ENCODE results near the gene NBPF3. TPM values are rescaled to one million over a fixed set of nuclear protein-coding genes. Genes with fewer than 3 reads are reported as not detected.
"Not testable (repeated sequence)": the region's sequence is repeated elsewhere in the genome, so short reads cannot be mapped to it uniquely, and the experiment has no call there.

NBPF3 gene
- total RNA-seq, 2 donors from 2014 or later = 15.5 to 22.1 TPM

GRCh38 chr1:21449906-21450305 is 10.0 kb downstream of the NBPF3 start:
- Histone ChIP-seq H3K9ac (ENCODE audit: extremely low read depth, low read length, poor library complexity, severe bottlenecking) (no peak overlapping the region), H3K9me3 (ENCODE audit: control insufficient read depth, low read length) (no peaks in the 10 kb centered on the region), H3K27ac (ENCODE audit: low read depth, low read length) (no peak overlapping the region), H3K27me3 (ENCODE audit: control insufficient read depth, insufficient read depth, low read length, poor library complexity, severe bottlenecking) (no peaks in the 10 kb centered on the region), H3K4me3 (ENCODE audit: low read length) (no peak overlapping the region), H3K36me3 (ENCODE audit: control insufficient read depth, insufficient read depth, low read length) (peaks cover 24% of the 10 kb centered on the region), H3K4me1 (ENCODE audit: control insufficient read depth, insufficient read depth, low read length) (no peaks in the 10 kb centered on the region)
- Mint-ChIP-seq H3K4me1 (peaks cover 13% of the 10 kb centered on the region), H3K36me3 (ENCODE audit: low read depth) (peaks cover 30% of the 10 kb centered on the region), H3K4me3 (no peak overlapping the region), H3K27me3 (ENCODE audit: insufficient read depth) (no peaks in the 10 kb centered on the region), H3K9me3 (no peaks in the 10 kb centered on the region), H3K27ac (no peak overlapping the region)
- no peak for DNase-seq
- no peak for TF ChIP-seq CTCF (conservative IDR thresholded peaks at IDR 0.05)
- WGBS, 2 experiments (ENCODE audit: insufficient coverage in 1 of 2, insufficient read length in 1 of 2) = 100% methylated on average over 1 of the region's 1 CpG; no CpG with 5 or more reads in 1 of the 2 experiments

GRCh38 chr1:21451212-21451611 is 11.3 kb downstream of the NBPF3 start:
- Histone ChIP-seq H3K4me1 (ENCODE audit: control insufficient read depth, insufficient read depth, low read length) (peaks cover 4% of the 10 kb centered on the region), H3K27ac (ENCODE audit: low read depth, low read length) (no peak overlapping the region), H3K9me3 (ENCODE audit: control insufficient read depth, low read length) (no peaks in the 10 kb centered on the region), H3K36me3 (ENCODE audit: control insufficient read depth, insufficient read depth, low read length) (peaks cover 24% of the 10 kb centered on the region), H3K27me3 (ENCODE audit: control insufficient read depth, insufficient read depth, low read length, poor library complexity, severe bottlenecking) (no peaks in the 10 kb centered on the region), H3K4me3 (ENCODE audit: low read length) (no peak overlapping the region), H3K9ac (ENCODE audit: extremely low read depth, low read length, poor library complexity, severe bottlenecking) (no peak overlapping the region)
- WGBS, 2 experiments (ENCODE audit: insufficient coverage in 1 of 2, insufficient read length in 1 of 2) = 100% methylated on average over 1 of the region's 1 CpG; no CpG with 5 or more reads in 1 of the 2 experiments
- Mint-ChIP-seq H3K4me1 (peaks cover 23% of the 10 kb centered on the region), H3K27me3 (ENCODE audit: insufficient read depth) (no peaks in the 10 kb centered on the region), H3K4me3 (no peak overlapping the region), H3K27ac (no peak overlapping the region), H3K9me3 (no peaks in the 10 kb centered on the region), H3K36me3 (ENCODE audit: low read depth) (peaks cover 19% of the 10 kb centered on the region)
- no peak for DNase-seq
- no peak for TF ChIP-seq CTCF (conservative IDR thresholded peaks at IDR 0.05)

GRCh38 chr1:21451981-21452411 is 12.1 kb downstream of the NBPF3 start:
- H3K9me3 Mint-ChIP-seq = no peaks in the 10 kb centered on the region
- no peak overlapping the region for H3K4me3 Mint-ChIP-seq
- Histone ChIP-seq H3K4me1 (ENCODE audit: control insufficient read depth, insufficient read depth, low read length) (peaks cover 4% of the 10 kb centered on the region), H3K36me3 (ENCODE audit: control insufficient read depth, insufficient read depth, low read length) (peaks cover 24% of the 10 kb centered on the region), H3K9me3 (ENCODE audit: control insufficient read depth, low read length) (no peaks in the 10 kb centered on the region), H3K27me3 (ENCODE audit: control insufficient read depth, insufficient read depth, low read length, poor library complexity, severe bottlenecking) (no peaks in the 10 kb centered on the region), H3K9ac (ENCODE audit: extremely low read depth, low read length, poor library complexity, severe bottlenecking) (no peak overlapping the region), H3K4me3 (ENCODE audit: low read length) (no peak overlapping the region), H3K27ac (ENCODE audit: low read depth, low read length) (no peak overlapping the region)
- peaks cover 19% of the 10 kb centered on the region for H3K36me3 Mint-ChIP-seq (ENCODE audit: low read depth)
- peaks cover 26% of the 10 kb centered on the region for H3K4me1 Mint-ChIP-seq
- no peaks in the 10 kb centered on the region for H3K27me3 Mint-ChIP-seq (ENCODE audit: insufficient read depth)
- DNase-seq = no peak
- no peak for TF ChIP-seq CTCF (conservative IDR thresholded peaks at IDR 0.05)
- WGBS, 2 experiments (ENCODE audit: insufficient coverage in 1 of 2, insufficient read length in 1 of 2) = 90 to 96% methylated on average over 1 to 2 of the region's 2 CpGs
- H3K27ac Mint-ChIP-seq = no peak overlapping the region

GRCh38 chr1:21453964-21454614 is 14.2 kb downstream of the NBPF3 start:
- peaks cover 16% of the 10 kb centered on the region for H3K36me3 Mint-ChIP-seq (ENCODE audit: low read depth)

GRCh38 chr1:21454904-21455303 is 15.0 kb downstream of the NBPF3 start:
- 93% methylated on average over 4 of the region's 5 CpGs; no CpG with 5 or more reads in 1 of the 2 experiments for WGBS, 2 experiments (ENCODE audit: insufficient coverage in 1 of 2, insufficient read length in 1 of 2)
- peaks cover 28% of the 10 kb centered on the region for H3K4me1 Mint-ChIP-seq
- H3K9me3 ChIP-seq (ENCODE audit: control insufficient read depth, low read length); H3K4me1 ChIP-seq (ENCODE audit: control insufficient read depth, insufficient read depth, low read length); H3K27ac Mint-ChIP-seq; H3K27me3 ChIP-seq (ENCODE audit: control insufficient read depth, insufficient read depth, low read length, poor library complexity, severe bottlenecking); DNase-seq; H3K9ac ChIP-seq (ENCODE audit: extremely low read depth, low read length, poor library complexity, severe bottlenecking); H3K4me3 ChIP-seq (ENCODE audit: low read length); H3K9me3 Mint-ChIP-seq; H3K27me3 Mint-ChIP-seq (ENCODE audit: insufficient read depth); H3K4me3 Mint-ChIP-seq; H3K27ac ChIP-seq (ENCODE audit: low read depth, low read length): not testable (repeated sequence)
- peaks cover 15% of the 10 kb centered on the region for H3K36me3 ChIP-seq (ENCODE audit: control insufficient read depth, insufficient read depth, low read length)
- peaks cover 12% of the 10 kb centered on the region for H3K36me3 Mint-ChIP-seq (ENCODE audit: low read depth)

More at GRCh38 chr1:21453964-21454614, 14.2 kb downstream of the NBPF3 start:
- H3K27ac Mint-ChIP-seq; H3K9me3 Mint-ChIP-seq; H3K4me1 ChIP-seq (ENCODE audit: control insufficient read depth, insufficient read depth, low read length); H3K27me3 ChIP-seq (ENCODE audit: control insufficient read depth, insufficient read depth, low read length, poor library complexity, severe bottlenecking); H3K27me3 Mint-ChIP-seq (ENCODE audit: insufficient read depth); H3K4me3 ChIP-seq (ENCODE audit: low read length); H3K9me3 ChIP-seq (ENCODE audit: control insufficient read depth, low read length); H3K27ac ChIP-seq (ENCODE audit: low read depth, low read length); H3K9ac ChIP-seq (ENCODE audit: extremely low read depth, low read length, poor library complexity, severe bottlenecking); DNase-seq; H3K4me3 Mint-ChIP-seq: not testable (repeated sequence)
- peaks cover 18% of the 10 kb centered on the region for H3K36me3 ChIP-seq (ENCODE audit: control insufficient read depth, insufficient read depth, low read length)
- 85 to 97% methylated on average over 4 to 5 of the region's 5 CpGs for WGBS, 2 experiments (ENCODE audit: insufficient coverage in 1 of 2, insufficient read length in 1 of 2)
- peaks cover 28% of the 10 kb centered on the region for H3K4me1 Mint-ChIP-seq
